ENCODE data around the gene CACNA2D1. TPM values are rescaled to one million over a fixed set of nuclear protein-coding genes. Genes with fewer than 3 reads are reported as not detected.

The CACNA2D1 gene
- total RNA-seq, 1 experiment from 2014 or later = 36.2 TPM

DNA sequence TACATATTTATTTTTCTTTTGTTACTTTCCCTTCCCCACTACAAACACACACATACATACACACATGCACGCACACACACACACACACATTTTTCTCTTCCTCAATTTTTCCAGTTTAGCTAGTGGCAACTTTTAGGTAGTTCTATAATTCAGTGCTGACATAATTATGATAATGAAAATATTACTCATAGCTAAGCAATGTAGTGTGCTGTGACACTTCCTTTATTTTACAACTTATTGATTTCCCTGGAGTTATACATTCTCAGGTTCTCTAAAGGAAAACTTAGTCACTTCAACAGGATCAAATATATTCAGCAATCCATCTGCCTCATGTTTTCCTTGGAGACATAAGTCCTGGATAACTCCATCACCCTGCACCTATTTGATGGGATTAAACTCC lies 151.6 kb downstream of the CACNA2D1 start:
- no peak overlapping the region for H3K9ac ChIP-seq (ENCODE audit: extremely low read depth, insufficient read length, low read length)
- no peak overlapping the region for H4K91ac ChIP-seq (ENCODE audit: insufficient read length, low read depth, low read length)
- Mint-ChIP-seq H3K4me1 (peaks cover 27 to 32% of the 10 kb centered on the region in 2 experiments), H3K36me3 (ENCODE audit: insufficient read depth in 1 of 3, low read depth in 3 of 3) (peaks cover 1 to 17% (median 8%) of the 10 kb centered on the region in 3 experiments; a peak in 6 of 7 replicates), H3K27ac (no peak overlapping the region; a peak in 1 of 7 replicates), H3K27me3 (ENCODE audit: low read depth) (no peaks in the 10 kb centered on the region), H3K9me3 (peaks cover 2 to 7% of the 10 kb centered on the region in 2 experiments; a peak in 1 of 5 replicates), H3K4me3 (no peak overlapping the region)
- no peaks in the 10 kb centered on the region for H3K79me1 ChIP-seq (ENCODE audit: insufficient read depth, low read depth, low read length, poor library complexity, severe bottlenecking)
- H2BK12ac ChIP-seq (ENCODE audit: insufficient read length, low read depth, low read length) = no peak overlapping the region
- no peaks in the 10 kb centered on the region for H3K79me2 ChIP-seq (ENCODE audit: insufficient read depth, low read length)
- peaks cover 2% of the 10 kb centered on the region; the same call in 1 of the 2 replicates for H3K4me1 ChIP-seq (ENCODE audit: insufficient read depth, low read length)
- H2BK5ac ChIP-seq (ENCODE audit: insufficient read length, low read length) = no peak overlapping the region
- H3K9me3 ChIP-seq (ENCODE audit: control insufficient read depth, low read depth, low read length) = no peaks in the 10 kb centered on the region
- H3K27me3 ChIP-seq (ENCODE audit: insufficient read depth, low read length) = no peaks in the 10 kb centered on the region
- no peak overlapping the region for H2BK15ac ChIP-seq (ENCODE audit: low read depth, low read length)
- H2AFZ ChIP-seq (ENCODE audit: low read length) = no peak overlapping the region
- H4K5ac ChIP-seq (ENCODE audit: insufficient read length, low read depth, low read length) = no peak overlapping the region
- no peak overlapping the region for H3T11ph ChIP-seq (ENCODE audit: low read length)
- H3K4ac ChIP-seq (ENCODE audit: low read depth, low read length) = no peak overlapping the region
- no peak overlapping the region for H3K23ac ChIP-seq (ENCODE audit: insufficient read length, low read depth, low read length)
- H2BK20ac ChIP-seq (ENCODE audit: low read depth, low read length, poor library complexity, severe bottlenecking) = no peak overlapping the region
- H4K20me1 ChIP-seq (ENCODE audit: control insufficient read depth, insufficient read depth, insufficient read length) = no peaks in the 10 kb centered on the region
- no peak overlapping the region for H2BK120ac ChIP-seq (ENCODE audit: low read depth, low read length, poor library complexity, severe bottlenecking)
- H3K18ac ChIP-seq (ENCODE audit: insufficient read length, low read depth, low read length) = no peak overlapping the region
- H4K8ac ChIP-seq (replicated peaks; ENCODE audit: insufficient read length, low read depth, low read length) = no peak overlapping the region
- no peak for TF ChIP-seq CTCF (conservative IDR thresholded peaks at IDR 0.05)
- no peak overlapping the region for H2AK5ac ChIP-seq (ENCODE audit: insufficient read length, low read length)
- no peaks in the 10 kb centered on the region for H3K23me2 ChIP-seq (ENCODE audit: insufficient read length, low read depth, low read length, poor library complexity, severe bottlenecking)
- no peak overlapping the region for H3K14ac ChIP-seq (ENCODE audit: insufficient read depth, low read length)
- WGBS (ENCODE audit: extremely low coverage, insufficient read length, low lambda C conversion rate) = 100% methylated on average over 1 of the region's 1 CpG
- H3K56ac ChIP-seq (ENCODE audit: insufficient read length, low read depth, low read length) = no peak overlapping the region
- H3K4me2 ChIP-seq (ENCODE audit: insufficient read depth, insufficient read length, low read length) = no peak overlapping the region
- no peak for DNase-seq
- no peak overlapping the region for H3K27ac ChIP-seq (ENCODE audit: insufficient read length, low read depth, low read length)
